Adrenal gland (tissue), 5 donors: ENCODE results near the gene CLEC16A.

Experiments
- CTCF ChIP-seq, 6 experiments: fragments of 450-650 bp in 4 of 6; fragments of 200-600 bp in 2 of 6; sonication (generic) in 1 of 6; IDR thresholded peaks; 1 replicate in 5 of 6; 2 replicates in 1 of 6; pipeline versions ENCODE4 v1.5.1 to v1.8.0; 2016 to 2021; ENCODE audit warnings: antibody characterized with exemption in 6 of 6, mild to moderate bottlenecking in 2 of 6, moderate library complexity in 1 of 6
- POLR2A ChIP-seq, 2 donors: fragments of 450-650 bp; IDR thresholded peaks; one replicate each; pipeline ENCODE4 v1.6.1; 2017; ENCODE audit warnings: antibody characterized with exemption in 2 of 2, mild to moderate bottlenecking in 2 of 2, moderate library complexity in 1 of 2
- donor health status: DM: no; HTN: no; CAD: no.

DNA sequence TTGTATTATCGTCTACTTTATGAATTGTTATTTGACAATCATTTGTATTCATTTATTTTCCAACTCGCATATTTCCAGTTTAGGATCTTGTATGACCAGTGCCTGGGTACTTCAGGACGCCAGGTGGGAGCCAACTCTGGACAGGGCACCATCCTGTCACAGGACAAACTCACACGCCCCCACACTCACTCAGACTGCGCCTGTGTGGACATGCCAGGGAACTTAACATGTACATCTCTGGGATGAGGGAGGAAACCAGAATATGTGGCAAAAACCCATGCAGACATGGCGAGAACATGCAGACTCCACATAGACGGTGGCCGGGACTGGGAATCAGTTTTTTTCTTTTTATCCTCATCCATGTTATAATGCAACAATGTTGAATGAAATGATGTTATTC, 68.5 kb downstream of the CLEC16A start:
- TF ChIP-seq CTCF (IDR thresholded peaks at IDR 0.05) (no peak), POLR2A (IDR thresholded peaks at IDR 0.05) (no peak)
